Activated T-cell treated with anti-CD3 and anti-CD28 coated beads, Interleukin-2, amount 50 U/mL, for 24 hours (primary cell): ENCODE results near the gene MED16.

Experiments used
- DNase-seq: peaks from one replicate; pipeline ENCODE4 v3.0.0-alpha.2; 2020
- H3K27ac Mint-ChIP-seq: 2 replicates; pipeline ENCODE4 v1.8.0; 2020; ENCODE audit warnings: mild to moderate bottlenecking, mixed read lengths
- H3K27me3 Mint-ChIP-seq: 2 replicates; pipeline ENCODE4 v1.8.0; 2020; ENCODE audit warnings: mixed read lengths
- H3K36me3 Mint-ChIP-seq: 2 replicates; pipeline ENCODE4 v1.8.0; 2020; ENCODE audit warnings: low read depth, mixed read lengths
- H3K4me1 Mint-ChIP-seq: 2 replicates; pipeline ENCODE4 v1.8.0; 2020; ENCODE audit warnings: low read depth, mixed read lengths
- H3K4me3 Mint-ChIP-seq: 2 replicates; pipeline ENCODE4 v1.8.0; 2020; ENCODE audit warnings: mild to moderate bottlenecking, moderate library complexity, mixed read lengths
- H3K9me3 Mint-ChIP-seq: 2 replicates; pipeline ENCODE4 v1.8.0; 2020; ENCODE audit warnings: mixed read lengths

MED16 gene

GRCh38 chr19:868458-869244, 24.3 kb downstream of the MED16 start:
- no peak for DNase-seq
- Mint-ChIP-seq H3K27me3 (no peaks in the 10 kb centered on the region), H3K9me3 (no peaks in the 10 kb centered on the region), H3K4me3 (no peak overlapping the region), H3K4me1 (peaks cover 13% of the 10 kb centered on the region), H3K27ac (no peak overlapping the region), H3K36me3 (peaks cover 28% of the 10 kb centered on the region)

- H3K27ac Mint-ChIP-seq, result no peak overlapping the region
- H3K36me3 Mint-ChIP-seq, result peaks cover 28% of the 10 kb centered on the region
- DNase-seq, result no peak
- no peaks in the 10 kb centered on the region for H3K9me3 Mint-ChIP-seq
- H3K27me3 Mint-ChIP-seq, result no peaks in the 10 kb centered on the region
- H3K4me1 Mint-ChIP-seq, result peaks cover 20% of the 10 kb centered on the region
- H3K4me3 Mint-ChIP-seq, result no peak overlapping the region
These were observed 25.0 kb downstream of the MED16 start for GRCh38 chr19:867855-868457.

GRCh38 chr19:867301-867793, 25.6 kb downstream of the MED16 start:
- DNase-seq, result no peak
- H3K4me3 Mint-ChIP-seq, result no peak overlapping the region
- H3K27ac Mint-ChIP-seq, result no peak overlapping the region
- no peaks in the 10 kb centered on the region for H3K27me3 Mint-ChIP-seq
- H3K4me1 Mint-ChIP-seq, result peaks cover 21% of the 10 kb centered on the region
- peaks cover 28% of the 10 kb centered on the region for H3K36me3 Mint-ChIP-seq
- no peaks in the 10 kb centered on the region for H3K9me3 Mint-ChIP-seq

GRCh38 chr19:866769-867300, 26.2 kb downstream of the MED16 start:
- Mint-ChIP-seq H3K4me1 (peaks cover 17% of the 10 kb centered on the region), H3K9me3 (no peaks in the 10 kb centered on the region), H3K27me3 (no peaks in the 10 kb centered on the region), H3K27ac (no peak overlapping the region), H3K4me3 (no peak overlapping the region), H3K36me3 (peaks cover 28% of the 10 kb centered on the region)
- no peak for DNase-seq

GRCh38 chr19:863315-863620, 29.7 kb downstream of the MED16 start:
- Mint-ChIP-seq H3K27ac (no peak overlapping the region), H3K36me3 (peaks cover 12% of the 10 kb centered on the region), H3K27me3 (peaks cover 10% of the 10 kb centered on the region), H3K4me1 (peaks cover 15% of the 10 kb centered on the region), H3K9me3 (no peaks in the 10 kb centered on the region), H3K4me3 (peak overlapping the region; percentile 49)
- DNase-seq, result no peak

- Mint-ChIP-seq H3K27ac (no peak overlapping the region), H3K9me3 (no peaks in the 10 kb centered on the region)
- DNase-seq, result peak; percentile 87
These were observed 30.2 kb downstream of the MED16 start for GRCh38 chr19:862581-863314.

GRCh38 chr19:861756-862580, 31.0 kb downstream of the MED16 start:
- peak; percentile 80 for DNase-seq

More at GRCh38 chr19:862581-863314, 30.2 kb downstream of the MED16 start:
- Mint-ChIP-seq H3K36me3 (peaks cover 8% of the 10 kb centered on the region), H3K4me1 (peaks cover 15% of the 10 kb centered on the region), H3K4me3 (peak overlapping the region; percentile 49), H3K27me3 (peaks cover 12% of the 10 kb centered on the region)

GRCh38 chr19:861141-861755, 31.7 kb downstream of the MED16 start:
- Mint-ChIP-seq H3K36me3 (peaks cover 2% of the 10 kb centered on the region), H3K9me3 (no peaks in the 10 kb centered on the region), H3K4me1 (peaks cover 15% of the 10 kb centered on the region), H3K27me3 (peaks cover 12% of the 10 kb centered on the region), H3K4me3 (no peak overlapping the region), H3K27ac (no peak overlapping the region)
- no peak for DNase-seq

More at GRCh38 chr19:861756-862580, 31.0 kb downstream of the MED16 start:
- Mint-ChIP-seq H3K36me3 (peaks cover 2% of the 10 kb centered on the region), H3K4me1 (peaks cover 15% of the 10 kb centered on the region), H3K4me3 (no peak overlapping the region), H3K27ac (no peak overlapping the region), H3K9me3 (no peaks in the 10 kb centered on the region), H3K27me3 (peaks cover 12% of the 10 kb centered on the region)

- DNase-seq, result no peak
- peak within 1 kb of the TSS; percentile 41 for H3K4me3 Mint-ChIP-seq
- no peaks in the 10 kb centered on the region for H3K36me3 Mint-ChIP-seq
- no peaks in the 10 kb centered on the region for H3K9me3 Mint-ChIP-seq
- H3K27me3 Mint-ChIP-seq, result peaks cover 12% of the 10 kb centered on the region
- peaks cover 14% of the 10 kb centered on the region for H3K4me1 Mint-ChIP-seq
- no peak within 1 kb of the TSS for H3K27ac Mint-ChIP-seq
These were observed 33.8 kb downstream of the MED16 start, which contains the start of gene CFD for GRCh38 chr19:858868-859843. CFD (plus strand) TSS chr19:859664; CDS start chr19:859690, 26 bp downstream.

- Mint-ChIP-seq H3K36me3 (no peaks in the 10 kb centered on the region), H3K4me1 (peaks cover 8% of the 10 kb centered on the region), H3K27ac (no peak overlapping the region), H3K4me3 (no peak overlapping the region), H3K27me3 (peaks cover 14% of the 10 kb centered on the region), H3K9me3 (no peaks in the 10 kb centered on the region)
- no peak for DNase-seq
These were observed 34.7 kb downstream of the MED16 start for GRCh38 chr19:858284-858683.

- Mint-ChIP-seq H3K36me3 (no peaks in the 10 kb centered on the region), H3K27ac (no peak overlapping the region), H3K4me1 (no peaks in the 10 kb centered on the region), H3K27me3 (peaks cover 24% of the 10 kb centered on the region), H3K9me3 (no peaks in the 10 kb centered on the region), H3K4me3 (no peak overlapping the region)
- DNase-seq, result no peak
These were observed 37.3 kb downstream of the MED16 start for GRCh38 chr19:855566-856120.

- no peaks in the 10 kb centered on the region for H3K36me3 Mint-ChIP-seq
- no peaks in the 10 kb centered on the region for H3K4me1 Mint-ChIP-seq
- DNase-seq, result no peak
- no peak overlapping the region for H3K4me3 Mint-ChIP-seq
- H3K9me3 Mint-ChIP-seq, result no peaks in the 10 kb centered on the region
- H3K27ac Mint-ChIP-seq, result no peak overlapping the region
- H3K27me3 Mint-ChIP-seq, result peaks cover 27% of the 10 kb centered on the region
These were observed 37.8 kb downstream of the MED16 start for GRCh38 chr19:855142-855541.
